ENCODE data around the gene LY6G5C. TPM values are rescaled to one million over a fixed set of nuclear protein-coding genes. Genes with fewer than 3 reads are reported as not detected.

LY6G5C gene
- total RNA-seq, 2 donors from 2014 or later: 0.93 to 2.0 TPM

- Histone ChIP-seq H3K9ac (ENCODE audit: extremely low read depth, low read length, poor library complexity, severe bottlenecking) (peak within 1 kb of the TSS; percentile 84), H3K36me3 (ENCODE audit: control insufficient read depth, insufficient read depth, low read length) (peaks cover 69% of the 10 kb centered on the region), H3K27me3 (ENCODE audit: control insufficient read depth, insufficient read depth, low read length, poor library complexity, severe bottlenecking) (no peaks in the 10 kb centered on the region), H3K4me1 (ENCODE audit: control insufficient read depth, insufficient read depth, low read length) (peaks cover 3% of the 10 kb centered on the region), H3K27ac (ENCODE audit: low read depth, low read length) (peak within 1 kb of the TSS; percentile 97), H3K9me3 (ENCODE audit: control insufficient read depth, low read length) (no peaks in the 10 kb centered on the region), H3K4me3 (ENCODE audit: low read length) (peak within 1 kb of the TSS; percentile 88)
- Mint-ChIP-seq H3K4me1 (peaks cover 13% of the 10 kb centered on the region), H3K4me3 (peak within 1 kb of the TSS; percentile 92), H3K36me3 (ENCODE audit: low read depth) (peaks cover 62% of the 10 kb centered on the region), H3K27me3 (ENCODE audit: insufficient read depth) (no peaks in the 10 kb centered on the region), H3K9me3 (no peaks in the 10 kb centered on the region), H3K27ac (peak within 1 kb of the TSS; percentile 97)
- 49 to 68% methylated on average over 13 to 36 of the region's 36 CpGs for WGBS, 2 experiments (ENCODE audit: insufficient coverage in 1 of 2, insufficient read length in 1 of 2)
- DNase-seq: no peak
- TF ChIP-seq CTCF (conservative IDR thresholded peaks at IDR 0.05): peak; percentile 78
Measured at GRCh38 chr6:31728767-31729514, 48.1 kb upstream of the LY6G5C start, which contains the start of gene DDAH2. Gene DDAH2 (minus strand): TSS chr6:31729299. CDS start chr6:31729161, 138 bp downstream.

- peaks cover 52% of the 10 kb centered on the region for H3K36me3 Mint-ChIP-seq (ENCODE audit: low read depth)
- peak overlapping the region; percentile 92 for H3K4me3 Mint-ChIP-seq
- peak overlapping the region; percentile 88 for H3K4me3 ChIP-seq (ENCODE audit: low read length)
- no peaks in the 10 kb centered on the region for H3K9me3 Mint-ChIP-seq
- peaks cover 60% of the 10 kb centered on the region for H3K36me3 ChIP-seq (ENCODE audit: control insufficient read depth, insufficient read depth, low read length)
- H3K4me1 ChIP-seq (ENCODE audit: control insufficient read depth, insufficient read depth, low read length): no peaks in the 10 kb centered on the region
- no peaks in the 10 kb centered on the region for H3K27me3 ChIP-seq (ENCODE audit: control insufficient read depth, insufficient read depth, low read length, poor library complexity, severe bottlenecking)
- H3K27me3 Mint-ChIP-seq (ENCODE audit: insufficient read depth): no peaks in the 10 kb centered on the region
- no peak overlapping the region for H3K9ac ChIP-seq (ENCODE audit: extremely low read depth, low read length, poor library complexity, severe bottlenecking)
- peaks cover 8% of the 10 kb centered on the region for H3K4me1 Mint-ChIP-seq
- TF ChIP-seq CTCF (conservative IDR thresholded peaks at IDR 0.05): no peak
- H3K27ac ChIP-seq (ENCODE audit: low read depth, low read length): no peak overlapping the region
- H3K27ac Mint-ChIP-seq: peak overlapping the region; percentile 30
- 95 to 96% methylated on average over 32 to 41 of the region's 41 CpGs for WGBS, 2 experiments (ENCODE audit: insufficient coverage in 1 of 2, insufficient read length in 1 of 2)
- H3K9me3 ChIP-seq (ENCODE audit: control insufficient read depth, low read length): no peaks in the 10 kb centered on the region
- DNase-seq: no peak
Measured at GRCh38 chr6:31727717-31728671, 47.1 kb upstream of the LY6G5C start.

- H3K36me3 ChIP-seq (ENCODE audit: control insufficient read depth, insufficient read depth, low read length): peaks cover 53% of the 10 kb centered on the region
- Mint-ChIP-seq H3K9me3 (no peaks in the 10 kb centered on the region), H3K27me3 (ENCODE audit: insufficient read depth) (no peaks in the 10 kb centered on the region), H3K36me3 (ENCODE audit: low read depth) (peaks cover 47% of the 10 kb centered on the region), H3K27ac (no peak overlapping the region), H3K4me1 (peaks cover 8% of the 10 kb centered on the region), H3K4me3 (peak overlapping the region; percentile 37)
- no peak overlapping the region for H3K9ac ChIP-seq (ENCODE audit: extremely low read depth, low read length, poor library complexity, severe bottlenecking)
- no peaks in the 10 kb centered on the region for H3K27me3 ChIP-seq (ENCODE audit: control insufficient read depth, insufficient read depth, low read length, poor library complexity, severe bottlenecking)
- no peaks in the 10 kb centered on the region for H3K4me1 ChIP-seq (ENCODE audit: control insufficient read depth, insufficient read depth, low read length)
- H3K9me3 ChIP-seq (ENCODE audit: control insufficient read depth, low read length): no peaks in the 10 kb centered on the region
- no peak for DNase-seq
- no peak overlapping the region for H3K4me3 ChIP-seq (ENCODE audit: low read length)
- H3K27ac ChIP-seq (ENCODE audit: low read depth, low read length): no peak overlapping the region
- no peak for TF ChIP-seq CTCF (conservative IDR thresholded peaks at IDR 0.05)
- 93 to 95% methylated on average over 6 to 7 of the region's 7 CpGs for WGBS, 2 experiments (ENCODE audit: insufficient coverage in 1 of 2, insufficient read length in 1 of 2)
Measured at GRCh38 chr6:31727034-31727716, 46.3 kb upstream of the LY6G5C start.

Data from endodermal cell (in vitro differentiated cells).